GM23338 (cell line): ENCODE measurements around the gene YIF1A. TPM values are rescaled to one million over a fixed set of nuclear protein-coding genes. Genes with fewer than 3 reads are reported as not detected.
A peak's percentile ranks its signal among the peaks of the same experiment; 100 is the strongest.

ENCODE experiments used
- ATAC-seq: fragments of 200-7000 bp; cut with Tn5 transposase; 3 replicates; pipeline ENCODE4 v1.9.1; 2020
- DNase-seq: peaks from one replicate; pipeline ENCODE4 v3.0.0-alpha.2; 2015; ENCODE audit warnings: low spot score
- H2AFZ ChIP-seq: fragments of 200-600 bp; sonication (generic); 2 replicates; pipeline ENCODE4 v1.8.0; 2016; ENCODE audit warnings: antibody characterized with exemption, mild to moderate bottlenecking, moderate library complexity
- H3F3A ChIP-seq: fragments of 200-600 bp; sonication (generic); replicated peaks from 2 replicates; pipeline ENCODE4 v1.8.0; 2017; ENCODE audit warnings: antibody characterized with exemption, mixed run types, low read depth
- H3K27ac ChIP-seq: fragments of 200-600 bp; sonication (generic); 2 replicates; pipeline ENCODE4 v1.6.1; 2016; ENCODE audit warnings: low read depth
- H3K27me3 ChIP-seq: fragments of 200-600 bp; sonication (generic); 2 replicates; pipeline ENCODE4 v1.8.0; 2016; ENCODE audit warnings: mild to moderate bottlenecking, mixed run types, moderate library complexity; ENCODE audit not compliant: insufficient read depth
- H3K36me3 ChIP-seq: fragments of 200-600 bp; sonication (generic); 2 replicates; pipeline ENCODE4 v1.8.0; 2016; ENCODE audit warnings: mild to moderate bottlenecking; ENCODE audit not compliant: insufficient read depth
- H3K4me1 ChIP-seq: fragments of 200-600 bp; sonication (generic); 2 replicates; pipeline ENCODE4 v1.8.0; 2016; ENCODE audit warnings: mild to moderate bottlenecking, moderate library complexity; ENCODE audit not compliant: insufficient read depth
- H3K4me2 ChIP-seq: fragments of 200-600 bp; sonication (generic); 2 replicates; pipeline ENCODE4 v1.7.1; 2017; ENCODE audit warnings: mixed run types
- H3K4me3 ChIP-seq: fragments of 200-600 bp; sonication (generic); 2 replicates; pipeline ENCODE4 v1.6.1; 2016; ENCODE audit warnings: mixed run types
- H3K79me2 ChIP-seq: fragments of 200-600 bp; sonication (generic); replicated peaks from 2 replicates; pipeline ENCODE4 v1.8.0; 2017; ENCODE audit warnings: mild to moderate bottlenecking; ENCODE audit not compliant: insufficient read depth
- H3K9me2 ChIP-seq: fragments of 200-600 bp; sonication (generic); 2 replicates; pipeline ENCODE4 v1.8.0; 2017; ENCODE audit not compliant: insufficient read depth
- H4K20me1 ChIP-seq: fragments of 200-600 bp; sonication (generic); replicated peaks from 2 replicates; pipeline ENCODE4 v1.8.0; 2017; ENCODE audit warnings: mild to moderate bottlenecking; ENCODE audit not compliant: insufficient read depth
- H3K27ac Mint-ChIP-seq: 2 replicates; pipeline ENCODE4 v1.8.0; 2020; ENCODE audit warnings: inconsistent platforms, mild to moderate bottlenecking, moderate library complexity, mixed read lengths
- H3K27me3 Mint-ChIP-seq: 3 replicates; pipeline ENCODE4 v1.8.0; 2022; ENCODE audit warnings: low read depth, mild to moderate bottlenecking, moderate library complexity, mixed read lengths, inconsistent platforms; ENCODE audit not compliant: insufficient read depth, poor library complexity
- H3K36me3 Mint-ChIP-seq: 3 replicates; pipeline ENCODE4 v1.8.0; 2021; ENCODE audit warnings: low read depth, mild to moderate bottlenecking, inconsistent platforms, moderate library complexity, mixed read lengths
- H3K4me1 Mint-ChIP-seq: 3 replicates; pipeline ENCODE4 v1.8.0; 2020; ENCODE audit warnings: mild to moderate bottlenecking, inconsistent platforms, mixed read lengths
- H3K4me3 Mint-ChIP-seq: 3 replicates; pipeline ENCODE4 v1.8.0; 2021; ENCODE audit warnings: moderate library complexity, mild to moderate bottlenecking, inconsistent platforms, mixed read lengths
- H3K9me3 Mint-ChIP-seq: 3 replicates; pipeline ENCODE4 v1.8.0; 2020; ENCODE audit warnings: moderate library complexity, mild to moderate bottlenecking, inconsistent platforms, mixed read lengths
- CTCF ChIP-seq, 2 experiments: fragments of 200-600 bp in 1 of 2; sonication (generic) in 1 of 2; conservative IDR thresholded peaks; 2 replicates each; pipeline versions ENCODE4 v1.5.1 to v1.6.1; 2016 to 2017; ENCODE audit warnings: antibody characterized with exemption in 2 of 2, low read depth in 2 of 2, mild to moderate bottlenecking in 2 of 2, moderate library complexity in 1 of 2
- POLR2AphosphoS5 ChIP-seq: IDR thresholded peaks from 2 replicates; pipeline ENCODE4 v1.6.1; 2016; ENCODE audit warnings: antibody characterized with exemption, low read depth
- ZNF462 ChIP-seq: fragments of 250-450 bp; sonication (Bioruptor Pico); IDR thresholded peaks from 2 replicates; pipeline ENCODE4 v1.5.0; 2020; ENCODE audit warnings: mild to moderate bottlenecking, moderate library complexity
- polyA plus RNA-seq: library from polyadenylated mRNA; unstranded; fragments of >200 nt; fragmentation: Nextera tagmentation; extraction: Ambion mirVana; gene quantifications from 2 replicates; pipeline ENCODE4 v1.2.1, GENCODE V29; 2016
- total RNA-seq: library from RNA; depleted of rRNA; stranded (reverse); fragments of >200 nt; shearing (Covaris generic); gene quantifications from 2 replicates; pipeline ENCODE4 v1.2.3, GENCODE V29; 2014

YIF1A gene
- total and polyA plus RNA-seq, 2 experiments from 2014 or later, result 75.6 to 87.0 TPM

DNA sequence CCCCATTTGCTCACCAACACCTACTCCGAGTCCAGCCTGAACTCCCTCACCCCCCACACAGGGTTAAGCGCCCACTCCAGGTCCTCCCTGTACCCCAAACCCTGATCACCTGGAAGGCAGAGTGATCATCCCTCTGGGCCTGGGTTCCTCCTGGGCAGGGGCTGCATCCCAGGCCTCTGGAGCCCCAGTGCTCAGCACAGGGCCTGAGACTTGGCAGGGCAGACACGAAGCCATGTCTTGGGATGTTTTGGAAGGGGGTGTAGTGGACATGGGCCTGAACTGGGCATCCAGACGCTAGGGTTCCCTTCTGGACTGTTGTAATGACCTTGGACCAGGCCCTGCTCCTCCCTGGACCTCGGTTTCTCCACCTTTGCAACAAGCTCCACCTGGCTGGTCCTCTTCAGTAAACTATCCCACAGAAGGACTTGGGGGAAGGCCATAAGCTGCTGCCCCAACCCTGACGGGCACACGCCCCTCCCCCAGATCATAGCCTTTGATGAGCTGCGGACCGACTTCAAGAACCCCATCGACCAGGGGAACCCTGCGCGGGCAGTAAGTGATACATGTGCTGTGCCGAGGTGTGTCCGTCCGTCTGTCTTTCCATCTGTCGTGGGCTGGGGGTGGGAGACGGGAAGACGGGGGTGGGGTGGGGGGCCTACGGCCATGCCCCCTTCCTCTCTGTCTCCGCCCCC is 7.0 kb downstream of the YIF1A start (continued):
- TF ChIP-seq ZNF462 (CRISPR knock-in tag) (no peak), CTCF (conservative IDR thresholded peaks at IDR 0.05; ENCODE audit: low read depth in 2 of 2) (no peak)

GRCh38 chr11:66281001-66281400 is 7.9 kb downstream of the YIF1A start:
- H3K36me3 ChIP-seq, result no peaks in the 10 kb centered on the region
- Mint-ChIP-seq H3K4me1 (peaks cover 32% of the 10 kb centered on the region), H3K27me3 (peaks cover 25% of the 10 kb centered on the region), H3K4me3 (peak overlapping the region; percentile 13; the same call in 1 of the 3 replicates), H3K36me3 (no peaks in the 10 kb centered on the region; the same call in 1 of the 3 replicates), H3K27ac (no peak overlapping the region), H3K9me3 (no peaks in the 10 kb centered on the region)
- no peak overlapping the region for H3K4me2 ChIP-seq
- no peaks in the 10 kb centered on the region for H3K79me2 ChIP-seq
- H2AFZ ChIP-seq, result no peak overlapping the region
- DNase-seq (peak; percentile 34), ATAC-seq (no peak)
- 0 out of 2 replicates have a peak, but pooled peaks cover 11% of the 10 kb centered on the region for H3F3A ChIP-seq
- H4K20me1 ChIP-seq, result no peaks in the 10 kb centered on the region; the same call in none of the 2 replicates
- no peak overlapping the region for H3K4me3 ChIP-seq
- no peak overlapping the region for H3K27ac ChIP-seq
- no peaks in the 10 kb centered on the region for H3K27me3 ChIP-seq
- peaks cover 9% of the 10 kb centered on the region for H3K4me1 ChIP-seq
- H3K9me2 ChIP-seq, result no peaks in the 10 kb centered on the region
- no peak for TF ChIP-seq POLR2AphosphoS5
- no peak for TF ChIP-seq ZNF462 (CRISPR knock-in tag)
- no peak for TF ChIP-seq CTCF (conservative IDR thresholded peaks at IDR 0.05; ENCODE audit: low read depth in 2 of 2)
